ENCODE results near the gene TIMM29.
A peak's percentile ranks its signal among the peaks of the same experiment; 100 is the strongest.

The TIMM29 gene

DNA sequence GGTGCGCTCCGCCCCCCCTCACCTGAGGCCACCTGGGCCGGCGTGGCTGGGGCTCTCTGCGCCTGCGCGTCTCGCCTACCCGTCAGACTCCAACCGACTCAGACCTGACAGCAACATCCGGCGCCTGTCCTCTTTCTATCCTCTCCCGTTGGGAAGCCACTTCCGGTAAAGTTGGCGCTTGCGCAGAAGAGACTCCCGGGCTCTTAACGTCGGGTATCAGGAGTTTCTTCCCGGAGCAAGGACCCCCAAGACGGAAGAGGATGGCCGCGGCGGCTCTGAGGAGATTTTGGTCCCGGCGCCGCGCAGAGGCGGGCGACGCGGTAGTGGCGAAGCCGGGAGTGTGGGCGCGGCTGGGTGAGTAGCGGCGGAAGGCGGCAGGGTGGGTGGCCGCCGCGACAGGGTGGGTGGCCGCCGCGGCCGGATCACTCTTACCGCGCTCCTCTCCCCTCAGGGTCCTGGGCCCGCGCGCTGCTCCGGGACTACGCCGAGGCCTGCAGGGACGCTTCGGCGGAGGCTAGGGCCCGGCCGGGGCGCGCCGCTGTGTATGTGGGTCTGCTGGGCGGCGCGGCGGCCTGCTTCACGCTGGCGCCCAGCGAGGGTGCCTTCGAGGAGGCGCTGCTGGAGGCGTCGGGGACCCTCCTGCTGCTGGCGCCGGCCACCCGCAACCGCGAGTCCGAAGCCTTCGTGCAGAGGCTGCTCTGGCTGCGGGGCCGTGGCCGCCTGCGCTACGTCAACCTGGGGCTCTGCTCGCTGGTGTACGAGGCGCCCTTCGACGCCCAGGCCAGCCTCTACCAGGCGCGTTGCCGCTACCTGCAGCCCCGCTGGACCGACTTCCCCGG, at the start of gene TIMM29, which contains the start of gene YIPF2:
TIMM29 (plus strand) TSS at position 249 of the 839 bp plus-strand sequence; CDS start at position 261, 12 bp downstream.
YIPF2 (minus strand) TSS at position 77 of the 839 bp plus-strand sequence. CDS start 229 bp downstream, outside the sequence.
- peak; percentile 96 for DNase-seq

DNA sequence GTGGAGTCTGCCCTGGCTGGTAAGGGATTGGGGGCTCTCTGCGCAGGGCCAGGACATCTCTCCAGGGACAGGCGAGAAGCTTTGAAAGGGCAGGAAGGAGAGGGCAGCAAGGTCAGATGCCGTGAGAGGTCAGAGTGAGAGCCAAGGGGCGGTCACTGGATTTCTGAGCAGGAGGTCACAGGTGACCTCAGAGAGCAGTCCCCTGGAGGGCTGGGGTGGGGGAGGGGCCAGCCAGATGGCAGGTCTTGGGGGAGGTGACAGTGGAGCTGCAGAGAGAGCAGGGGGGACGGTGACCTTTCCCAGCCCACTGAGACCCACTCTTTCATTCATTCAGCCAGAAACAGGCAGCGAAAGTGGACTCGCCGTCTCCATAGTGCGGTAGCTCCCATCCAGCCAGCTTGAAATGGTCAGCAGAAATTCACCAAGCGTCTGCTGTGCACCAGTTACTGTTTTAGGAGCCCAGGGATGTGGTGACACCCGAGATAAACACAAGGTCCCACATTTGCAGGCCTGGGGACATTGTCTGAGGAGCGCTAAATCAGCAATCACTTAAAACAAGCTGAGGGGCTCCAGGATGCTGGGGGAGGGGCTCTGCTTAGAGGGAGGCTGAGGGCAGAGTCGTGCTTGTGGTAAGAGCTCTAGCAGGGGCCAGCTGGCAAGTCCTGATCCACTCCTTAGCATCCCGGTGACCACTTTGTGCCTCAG, 47.1 kb upstream of the TIMM29 start:
- DNase-seq = no peak

GRCh38 chr19:10882108-10882457, 46.5 kb upstream of the TIMM29 start:
- no peak for DNase-seq

DNA sequence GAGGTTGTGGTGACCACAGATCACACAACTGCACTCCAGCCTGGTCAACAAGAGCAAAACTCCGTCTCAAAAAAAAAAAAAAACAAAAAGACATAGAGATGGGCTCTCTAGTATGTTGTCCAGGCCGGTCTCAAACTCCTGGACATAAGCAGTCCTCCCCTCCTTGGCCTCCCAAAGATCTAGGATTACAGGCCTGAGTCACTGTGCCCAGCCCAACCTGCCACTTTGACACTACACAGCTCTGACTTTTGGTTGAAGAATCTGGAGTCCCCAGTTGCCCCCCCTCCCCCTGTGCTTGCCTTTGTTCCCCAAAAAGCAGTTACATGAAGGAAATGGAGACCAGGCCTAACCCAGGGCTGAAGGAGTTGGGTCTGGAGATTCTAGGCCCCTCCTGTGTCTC, 44.3 kb upstream of the TIMM29 start:
- no peak for DNase-seq

DNA sequence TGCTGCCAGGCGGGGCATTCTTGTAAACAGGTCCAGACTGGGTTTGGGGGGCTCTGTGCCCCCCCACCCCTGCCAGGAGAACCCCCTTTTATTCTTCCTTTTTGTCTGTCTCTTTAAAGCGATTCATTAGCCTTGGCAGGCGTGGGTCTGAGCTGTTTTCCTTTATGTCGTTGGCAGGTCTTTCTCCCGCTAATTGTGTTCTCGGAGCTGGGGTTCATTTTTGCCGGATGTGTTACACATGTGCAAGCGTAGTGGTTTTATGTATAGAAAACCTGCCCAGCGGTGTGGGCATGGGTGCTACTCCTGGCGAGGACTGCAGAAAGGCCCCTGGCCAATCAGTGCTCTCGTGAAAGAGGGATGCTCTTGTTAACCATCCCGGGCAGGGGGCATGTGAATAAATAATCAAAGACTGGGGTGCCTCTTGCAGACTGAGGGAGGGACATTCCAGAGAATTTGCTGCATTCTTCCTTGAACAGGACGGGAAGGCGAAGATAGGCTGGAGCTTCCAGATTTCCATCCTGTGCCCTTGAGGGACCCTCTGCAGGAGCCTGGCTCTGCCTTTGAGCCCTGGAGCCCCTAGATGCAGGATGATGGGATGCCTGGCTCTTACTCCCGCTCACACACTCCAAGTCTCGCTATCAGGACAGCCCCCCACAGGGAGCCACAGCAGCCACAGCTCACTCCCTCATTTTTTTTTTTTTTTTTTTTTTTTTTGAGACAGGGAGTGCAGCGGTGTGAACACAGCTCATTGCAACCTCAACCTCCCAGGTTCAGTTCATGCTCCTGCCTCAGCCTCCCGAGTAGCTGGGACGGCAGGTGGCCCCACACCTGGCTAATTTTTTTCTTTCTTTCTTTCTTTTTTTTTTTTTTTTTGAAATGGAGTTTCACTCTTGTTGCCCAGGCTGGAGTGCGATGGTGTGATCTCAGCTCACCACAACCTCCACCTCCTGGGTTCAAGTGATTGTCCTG, 43.1 kb upstream of the TIMM29 start:
- DNase-seq = no peak

DNA sequence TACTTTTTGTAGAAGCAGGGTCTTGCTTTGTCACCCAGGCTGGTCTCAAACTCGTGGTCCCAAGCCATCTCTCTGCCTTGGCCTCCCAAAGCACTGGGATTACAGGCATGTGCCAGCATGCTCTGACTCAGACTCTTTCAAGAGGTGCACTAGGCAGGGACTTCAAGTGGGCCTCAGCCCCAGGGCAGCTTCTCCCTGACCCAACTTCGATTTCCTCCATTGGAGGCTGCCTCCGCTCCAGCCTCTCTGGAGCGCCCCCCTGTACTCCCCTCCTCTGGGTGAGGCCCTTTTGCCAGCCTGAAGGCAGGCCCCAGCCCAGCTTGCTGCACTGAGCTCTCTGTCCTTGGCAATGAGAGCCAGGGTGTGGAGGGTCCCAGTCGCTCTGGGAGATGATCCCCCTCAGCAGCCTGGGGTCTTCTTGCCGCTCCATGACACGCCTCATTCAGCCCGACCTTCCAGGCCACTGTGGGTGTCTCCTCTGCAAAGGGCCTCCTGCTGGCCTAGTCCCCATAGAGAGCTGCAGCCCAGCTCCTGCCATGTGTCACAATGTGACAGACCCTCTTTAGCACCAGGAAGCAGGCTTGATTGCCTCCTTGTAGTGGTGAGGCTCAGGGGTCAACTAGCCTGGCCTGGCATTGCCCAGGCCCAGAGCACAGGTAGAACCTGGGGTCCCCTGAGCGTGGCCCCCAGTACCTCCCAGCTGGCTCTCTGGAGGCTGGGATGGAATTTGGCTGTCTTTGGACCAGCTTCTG, 40.8 kb upstream of the TIMM29 start:
- no peak for DNase-seq

GRCh38 chr19:10888421-10888866, 40.2 kb upstream of the TIMM29 start:
- DNase-seq = no peak

- DNase-seq = no peak
These were observed 38.7 kb upstream of the TIMM29 start for GRCh38 chr19:10889880-10890279.

GRCh38 chr19:10891405-10892086, 37.1 kb upstream of the TIMM29 start:
- no peak for DNase-seq

- no peak for DNase-seq
These were observed 36.4 kb upstream of the TIMM29 start for GRCh38 chr19:10892256-10892655.

DNA sequence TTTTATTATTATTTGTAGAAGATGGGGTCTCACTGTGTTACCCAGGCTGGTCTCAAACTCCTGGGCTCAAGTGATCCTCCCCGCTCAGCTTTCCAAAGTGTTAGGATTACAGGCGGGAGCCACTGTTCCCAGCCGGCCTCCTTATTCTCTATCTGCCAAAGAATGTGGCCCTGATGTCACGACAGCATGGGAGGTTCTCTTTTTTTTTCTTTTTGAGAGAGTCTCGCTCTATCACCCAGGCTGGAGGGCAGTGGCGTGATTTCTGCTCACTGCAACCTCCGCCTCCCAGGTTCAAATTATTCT, 33.7 kb upstream of the TIMM29 start:
- DNase-seq = no peak

- DNase-seq = no peak
These were observed 33.2 kb upstream of the TIMM29 start for GRCh38 chr19:10895363-10895762.

DNA sequence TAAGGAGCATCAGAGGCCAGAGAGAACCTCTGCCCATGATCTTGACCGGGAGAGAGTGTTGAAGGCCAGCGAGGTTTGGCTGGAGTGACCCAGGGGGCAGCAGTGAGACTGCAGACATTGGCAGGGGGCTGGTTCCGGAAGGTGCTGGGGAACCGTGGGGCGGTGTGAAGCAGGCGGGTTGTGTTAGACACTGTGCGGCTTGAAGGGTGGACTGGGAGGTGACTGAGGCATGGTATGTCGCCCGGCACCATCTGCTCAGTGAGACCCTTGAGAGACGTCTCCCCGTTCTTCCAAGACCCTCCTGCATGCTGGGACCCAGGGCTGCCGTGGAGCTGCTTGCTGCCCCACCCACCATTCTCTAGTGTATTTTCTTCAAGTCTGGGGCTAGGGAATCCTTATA, 32.7 kb upstream of the TIMM29 start:
- no peak for DNase-seq

- no peak for DNase-seq
These were observed 31.6 kb upstream of the TIMM29 start for GRCh38 chr19:10896851-10897526.

- DNase-seq = no peak
These were observed 30.0 kb upstream of the TIMM29 start for GRCh38 chr19:10898633-10899032.

- DNase-seq = no peak
These were observed 29.4 kb upstream of the TIMM29 start for GRCh38 chr19:10899151-10899653.

DNA sequence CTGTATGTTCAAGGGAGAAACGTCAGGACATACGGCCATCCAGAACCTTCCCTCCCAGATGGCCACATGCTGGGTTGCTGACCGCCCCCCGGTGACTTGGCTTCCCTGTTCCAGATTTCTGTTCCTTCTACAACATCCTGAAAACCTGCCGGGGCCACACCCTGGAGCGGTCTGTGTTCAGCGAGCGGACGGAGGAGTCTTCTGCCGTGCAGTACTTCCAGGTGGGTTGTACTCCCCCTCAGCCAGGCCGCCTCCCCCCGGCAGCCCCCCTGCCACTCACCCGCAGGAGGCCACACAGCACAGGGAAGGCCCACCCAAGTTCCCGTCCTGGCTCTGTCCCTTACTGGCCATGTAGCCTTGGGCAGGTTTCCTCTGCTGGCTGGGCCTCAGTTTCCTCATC, 20.7 kb upstream of the TIMM29 start:
- no peak for DNase-seq

DNA sequence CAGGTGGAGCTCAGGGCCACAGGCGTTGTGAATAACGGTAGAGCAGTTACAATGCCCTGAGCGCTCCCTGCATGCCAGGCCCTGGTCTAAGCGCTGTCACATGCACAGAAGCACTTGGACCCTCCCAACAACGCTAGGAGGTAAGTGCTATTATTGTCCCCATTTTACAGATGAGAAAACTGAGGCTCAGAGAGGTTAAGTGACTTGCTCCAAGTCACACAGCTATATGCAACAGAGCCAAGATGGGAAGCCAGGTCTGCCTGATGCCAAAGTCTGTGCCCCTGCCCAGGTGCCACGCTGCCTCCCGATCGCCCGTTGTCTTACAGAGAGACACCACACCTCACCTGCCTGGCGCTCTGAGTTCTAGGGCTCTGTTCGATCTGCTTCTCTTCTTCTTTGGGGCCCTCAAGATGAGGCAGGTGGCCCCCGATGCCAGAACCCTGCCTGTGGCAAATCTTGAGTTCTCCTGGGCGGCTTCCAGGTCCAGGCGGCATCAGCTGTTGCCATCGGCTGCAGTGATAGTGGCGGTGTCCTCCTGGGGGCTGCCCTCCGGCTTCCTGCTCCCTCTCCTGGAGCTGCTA, 20.1 kb upstream of the TIMM29 start:
- DNase-seq = no peak

DNA sequence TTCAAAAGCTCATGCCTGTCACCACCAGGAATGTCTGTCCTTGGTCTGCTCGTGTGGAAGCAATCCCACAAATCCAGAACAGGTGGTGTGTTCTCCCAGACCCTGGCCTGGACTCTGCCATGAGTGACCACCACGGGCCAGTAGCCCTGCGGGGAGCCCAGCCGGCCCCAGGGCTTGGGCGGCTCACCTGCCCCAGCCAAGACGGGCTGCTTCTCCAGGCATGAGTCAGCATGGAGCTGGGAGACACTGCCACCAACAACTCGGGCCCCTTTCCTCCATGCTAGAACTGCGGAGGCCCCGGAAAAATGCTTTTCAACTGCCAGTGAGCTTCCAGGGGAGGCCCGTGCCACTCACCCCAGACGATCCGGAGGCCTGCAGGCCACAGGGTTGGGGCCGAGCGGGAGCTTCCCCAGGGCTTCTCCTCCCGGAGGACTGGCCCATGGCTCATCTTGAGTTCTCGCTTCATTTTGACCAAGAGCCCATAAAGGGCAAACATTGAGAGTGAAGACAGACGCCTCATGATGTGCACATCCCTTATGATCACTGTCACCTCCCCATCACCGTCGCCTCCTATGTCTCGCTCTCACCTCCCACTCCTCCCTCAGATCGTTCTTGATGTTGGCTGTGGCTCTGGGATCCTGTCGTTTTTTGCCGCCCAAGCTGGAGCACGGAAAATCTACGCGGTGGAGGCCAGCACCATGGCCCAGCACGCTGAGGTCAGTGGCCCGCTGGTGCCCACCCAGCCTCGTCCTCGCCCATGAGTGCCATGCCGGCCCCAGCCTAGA, 16.8 kb upstream of the TIMM29 start:
- no peak for DNase-seq

GRCh38 chr19:10912619-10913018, 16.0 kb upstream of the TIMM29 start:
- DNase-seq = no peak
